Measurements from ENCODE around the gene NKD1.
A peak's percentile ranks its signal among the peaks of the same experiment; 100 is the strongest.

NKD1 gene

DNA sequence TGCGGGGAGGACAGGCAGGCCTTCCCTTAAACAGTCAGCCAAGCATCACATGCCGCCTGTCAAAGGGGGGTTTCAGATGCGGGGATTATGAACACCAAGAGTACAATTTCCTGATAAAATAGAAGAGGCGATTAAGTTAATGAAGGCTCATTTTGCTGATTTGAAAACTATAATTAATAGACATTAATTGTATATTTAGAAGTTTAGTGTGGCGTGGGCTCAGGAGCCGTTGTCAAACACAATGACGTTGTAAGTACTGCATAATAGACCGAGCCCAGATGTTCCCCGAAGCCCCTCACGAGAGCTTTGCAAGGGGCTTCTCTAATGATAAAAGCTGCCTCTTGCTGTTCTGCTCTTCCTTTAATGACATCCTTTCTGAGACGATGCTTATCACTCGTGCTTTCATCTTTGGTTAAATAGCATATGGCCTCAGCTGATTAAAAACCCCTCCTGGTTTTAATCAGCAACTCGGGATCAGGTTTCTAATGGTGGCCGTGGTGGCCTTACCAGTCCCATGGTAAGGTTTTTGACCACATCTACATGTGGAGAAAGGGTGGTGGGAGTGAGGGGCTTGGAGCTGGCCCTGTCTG is 104.7 kb downstream of the NKD1 start:
- DNase-seq = no peak

DNA sequence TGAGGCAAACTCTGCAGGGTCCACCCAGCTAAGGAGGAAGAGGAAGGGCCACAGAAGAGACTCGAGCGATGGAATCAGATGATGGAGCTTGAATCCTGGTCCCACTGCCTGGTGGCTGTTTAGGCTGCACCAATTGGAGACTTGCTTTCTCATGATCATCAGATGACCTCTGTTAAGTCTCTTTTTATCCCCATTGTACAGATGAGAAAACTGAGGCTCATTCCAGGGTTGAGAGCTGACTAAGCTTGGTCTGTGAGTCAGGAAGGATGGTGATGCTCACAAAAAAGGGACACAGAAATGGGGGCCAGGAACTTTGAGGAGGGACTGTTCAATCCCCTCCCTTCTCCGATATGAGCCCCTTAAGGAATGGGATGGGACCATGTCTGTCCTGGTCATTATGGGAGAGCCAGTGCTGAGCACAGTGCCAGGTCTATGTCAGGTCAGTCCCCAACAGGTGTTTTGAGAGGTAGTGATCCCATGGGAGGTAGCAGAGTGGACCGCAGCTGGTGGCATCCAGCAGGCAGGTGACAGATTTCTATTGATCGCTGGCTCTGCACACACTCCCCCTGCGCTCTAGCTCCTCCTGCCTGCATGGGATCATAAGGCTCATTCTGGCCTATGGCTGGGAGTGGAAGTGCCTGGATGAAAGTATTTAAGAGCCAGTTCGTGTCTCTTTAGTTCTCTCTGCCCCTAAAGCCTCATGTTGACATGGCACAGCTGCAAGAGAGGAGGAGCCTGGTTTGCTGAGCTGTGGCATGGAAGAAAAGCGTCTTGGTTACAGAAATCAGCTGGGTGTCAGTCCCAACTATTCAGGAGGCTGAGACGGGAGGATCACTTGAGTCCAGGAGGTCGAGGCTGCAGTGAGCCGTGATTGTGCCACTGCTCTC is 105.7 kb downstream of the NKD1 start:
- no peak for DNase-seq

DNA sequence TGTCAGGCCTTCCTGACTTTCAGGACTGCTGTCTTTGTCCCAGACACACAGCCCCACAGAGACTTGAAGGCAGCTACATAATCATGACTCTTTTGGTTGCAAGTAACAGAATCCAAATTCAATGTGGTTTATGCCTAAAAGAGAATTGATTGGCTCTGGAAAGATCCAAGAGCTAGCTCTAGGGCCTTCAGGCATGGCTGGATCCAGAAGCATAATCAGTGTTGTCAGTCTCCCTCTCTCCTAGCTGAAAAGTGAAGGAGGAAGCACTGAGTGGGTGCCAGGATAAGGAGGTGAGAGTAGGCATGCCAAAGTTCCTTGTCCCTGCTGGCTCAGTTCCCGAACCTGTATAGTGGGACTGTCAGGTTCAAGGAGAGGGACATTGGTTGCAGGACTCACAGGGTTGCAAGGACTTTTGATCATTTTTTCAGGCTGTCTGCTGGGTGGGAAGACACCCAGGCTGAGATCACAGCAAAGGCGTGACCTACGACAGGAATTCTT is 107.4 kb downstream of the NKD1 start:
- no peak for DNase-seq

DNA sequence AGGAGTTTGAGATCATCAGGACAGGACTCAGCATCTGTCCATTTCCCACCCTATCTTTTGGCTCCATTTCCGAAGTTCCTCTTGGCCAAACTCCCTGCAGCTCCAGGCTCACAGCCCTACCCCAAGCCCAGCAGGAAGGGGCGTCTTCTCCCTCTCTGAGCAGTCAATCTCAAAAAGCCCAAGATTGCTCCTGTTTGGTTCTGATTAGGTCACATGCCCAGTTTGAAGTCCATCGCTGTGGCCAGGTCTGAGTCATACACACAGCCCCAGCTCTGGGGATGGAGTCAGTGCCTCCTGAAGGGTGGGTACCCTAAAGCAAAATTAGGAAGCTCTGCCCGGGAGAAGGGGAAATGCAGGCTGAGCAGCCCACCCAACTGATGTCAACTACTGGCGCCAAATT is 109.0 kb downstream of the NKD1 start:
- peak in 1 of 2 donors; percentile 17 for DNase-seq

DNA sequence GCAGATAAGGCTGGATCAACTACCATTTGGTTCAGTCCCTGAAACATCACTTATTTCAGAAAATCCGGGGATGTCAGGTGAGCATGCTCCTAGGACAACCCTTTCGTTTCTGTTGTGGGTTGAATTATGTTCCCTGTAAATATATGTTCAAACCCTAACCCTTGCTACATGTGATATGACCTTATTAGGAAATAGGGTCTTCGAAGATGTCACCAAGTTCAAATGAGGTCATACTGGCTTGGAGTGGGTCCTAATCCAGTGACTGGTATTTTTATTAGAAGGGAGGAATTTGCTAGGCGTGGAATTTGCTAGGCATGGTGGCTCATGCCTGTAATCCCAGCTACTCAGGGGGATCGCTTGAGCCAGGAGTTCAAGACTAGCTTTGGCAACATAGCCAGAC is 111.6 kb downstream of the NKD1 start:
- DNase-seq = no peak

DNA sequence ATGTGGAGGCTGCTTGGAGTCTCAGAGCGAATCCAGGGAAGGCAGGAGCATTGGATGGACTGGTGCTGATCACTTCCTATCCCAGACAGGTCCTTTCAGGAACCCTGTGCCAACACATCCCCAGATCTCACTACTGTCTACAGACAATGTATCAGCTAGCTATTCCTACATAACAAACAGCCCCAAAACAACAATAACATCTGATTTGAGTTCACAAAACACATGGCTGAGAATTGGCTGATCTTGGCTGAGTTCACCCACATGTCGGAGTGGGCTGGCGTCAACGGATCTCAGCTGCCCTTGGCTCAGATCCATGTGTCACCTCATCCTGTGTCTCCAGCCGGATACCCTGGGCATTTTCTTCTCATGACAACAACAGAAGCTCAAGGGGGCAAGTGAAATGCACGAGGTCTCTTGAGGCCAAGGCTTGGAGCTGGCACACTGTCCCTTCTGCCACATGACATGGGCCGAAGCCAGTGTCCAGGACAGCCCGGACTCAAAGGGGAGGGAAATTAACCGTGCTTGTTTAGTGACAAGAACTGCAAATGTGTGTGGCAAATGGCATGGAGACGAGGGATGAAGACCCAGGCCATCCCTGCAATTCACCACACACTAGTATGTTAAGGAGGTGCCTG is 114.2 kb downstream of the NKD1 start:
- no peak for DNase-seq

DNA sequence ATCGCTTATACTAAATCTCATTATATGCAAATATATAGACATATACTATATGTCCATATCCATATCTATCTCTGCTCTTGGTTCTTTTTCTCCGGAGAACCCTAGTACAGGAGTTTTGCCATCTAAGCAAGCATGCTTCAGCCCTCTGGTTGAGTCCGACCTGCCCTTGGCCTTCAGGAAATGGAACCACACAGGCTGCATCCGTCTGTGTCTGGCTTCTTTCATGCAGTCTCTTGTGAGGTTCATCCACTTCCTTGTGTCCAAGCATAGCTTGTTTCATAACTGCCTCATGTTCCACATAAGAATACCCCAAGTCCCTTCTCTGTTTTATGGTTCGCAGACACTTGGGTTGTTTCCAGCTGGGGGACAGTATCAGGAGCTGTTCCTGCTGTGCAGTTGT is 116.1 kb downstream of the NKD1 start:
- DNase-seq = no peak

DNA sequence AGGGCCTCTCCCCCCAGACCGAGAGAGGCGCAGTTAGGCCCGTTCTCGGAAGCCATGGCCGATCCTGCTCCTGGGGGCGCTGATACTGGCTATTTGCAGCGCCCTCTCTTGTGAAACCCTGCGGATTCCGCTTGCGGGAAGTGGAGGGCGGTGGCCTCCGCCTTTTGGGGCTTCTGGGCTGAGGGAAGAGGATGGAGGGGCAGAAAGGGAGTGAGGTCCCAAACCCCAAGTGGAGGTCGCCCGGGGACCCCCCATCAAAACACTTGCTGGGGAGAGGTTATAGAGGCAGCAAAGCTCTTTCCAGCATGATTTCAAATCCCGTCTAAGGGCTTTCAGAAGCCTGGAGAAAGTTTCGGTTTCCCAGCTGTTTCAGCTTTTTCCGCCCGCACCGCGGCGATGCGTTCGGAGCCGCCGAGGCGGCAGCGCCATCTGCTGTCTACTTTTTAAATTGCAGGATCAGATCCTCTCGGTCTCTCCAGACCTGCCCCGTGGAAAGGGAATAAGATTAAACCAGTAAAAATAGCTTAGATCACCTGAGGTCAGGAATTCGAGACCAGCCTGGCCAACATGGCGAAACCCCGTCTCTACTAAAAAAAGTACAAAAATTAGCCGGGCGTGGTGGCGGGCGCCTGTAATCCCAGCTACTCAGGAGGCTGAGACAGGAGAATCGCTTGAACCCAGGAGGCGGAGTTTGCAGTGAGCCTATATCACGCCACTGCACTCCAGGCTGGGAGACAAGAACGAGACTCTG is 117.1 kb downstream of the NKD1 start:
- peak; percentile 86 for DNase-seq

DNA sequence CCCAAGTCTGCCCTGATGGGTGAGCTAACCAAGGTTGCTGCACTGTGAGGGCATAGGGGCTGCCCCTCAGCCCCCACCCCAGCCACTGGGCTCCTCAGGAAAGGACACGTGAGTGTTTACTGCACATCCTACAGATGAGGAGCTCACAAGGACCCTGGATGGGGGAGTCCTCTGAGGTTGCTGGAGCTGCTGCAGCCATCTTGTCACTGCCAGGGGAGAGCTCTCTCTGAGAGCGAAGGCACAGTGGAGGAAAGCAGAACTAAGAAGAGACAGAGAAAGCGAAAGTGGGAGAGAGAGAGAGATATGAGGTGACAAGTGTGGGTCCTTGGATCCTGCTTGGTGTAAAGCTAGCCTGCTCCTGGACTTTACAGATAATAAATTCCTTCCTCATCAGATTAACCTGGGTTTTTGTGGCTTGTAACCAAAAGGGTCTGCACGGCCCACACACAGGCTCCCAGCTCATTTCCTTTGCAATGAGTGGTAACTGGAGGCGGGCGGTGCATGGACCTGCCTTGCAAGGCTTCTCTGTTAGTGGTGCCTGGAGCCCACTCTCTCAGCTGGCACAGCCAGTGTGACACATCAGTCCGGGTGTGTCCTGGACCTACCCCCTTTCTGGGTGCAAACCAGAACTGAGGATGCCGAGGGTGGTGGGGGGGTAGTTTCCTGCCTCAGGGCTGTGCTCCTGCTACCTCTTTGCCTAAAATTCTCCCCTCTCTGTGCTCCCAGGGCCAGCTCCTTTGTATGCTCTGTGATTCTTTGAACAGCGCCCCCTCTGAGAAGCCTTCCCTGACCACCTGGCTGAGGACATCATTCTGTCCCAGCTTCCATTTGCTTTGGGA is 118.7 kb downstream of the NKD1 start:
- DNase-seq = peak; percentile 35 to 53

DNA sequence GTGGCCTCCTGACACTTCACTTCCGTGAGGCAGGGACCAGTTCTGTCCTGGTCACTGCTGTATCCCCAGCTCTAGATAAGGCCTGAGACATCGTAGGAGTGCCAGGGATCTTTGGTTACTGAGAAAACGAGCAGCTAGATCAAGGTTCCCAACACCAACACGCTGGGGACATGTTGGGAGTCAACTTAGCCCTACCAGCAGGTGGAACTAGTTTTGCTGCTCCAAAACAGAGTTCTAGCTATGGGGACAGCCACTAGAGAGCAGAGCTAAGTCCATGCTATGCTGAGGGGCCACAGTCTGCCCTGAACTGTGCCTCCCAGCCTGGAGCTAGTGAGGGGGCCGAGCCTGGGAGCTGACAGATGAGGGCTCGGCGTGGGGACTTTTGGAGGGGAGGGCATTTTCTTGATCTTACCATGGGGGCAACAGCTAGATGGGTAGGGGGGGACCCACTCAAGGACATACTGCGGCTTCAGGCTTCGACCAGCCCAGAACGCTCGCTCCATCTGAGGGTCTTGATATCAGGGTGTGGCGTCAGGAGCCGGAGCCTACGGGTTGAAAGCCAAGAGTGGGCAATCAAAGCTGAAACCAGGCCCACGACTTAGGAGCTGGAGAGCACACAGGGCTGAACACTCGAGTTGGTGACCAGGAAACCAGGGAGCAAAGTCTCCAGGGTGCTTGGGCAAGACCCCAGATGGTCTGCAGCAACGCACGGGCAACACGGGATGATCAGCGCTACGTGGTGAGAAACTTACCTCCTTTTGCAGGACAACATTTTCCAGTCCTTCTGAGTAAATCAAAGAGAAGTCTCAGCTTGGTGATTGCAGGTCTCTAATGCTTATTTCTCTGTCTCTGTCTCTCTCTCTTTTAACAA is 119.5 kb downstream of the NKD1 start:
- DNase-seq = no peak

DNA sequence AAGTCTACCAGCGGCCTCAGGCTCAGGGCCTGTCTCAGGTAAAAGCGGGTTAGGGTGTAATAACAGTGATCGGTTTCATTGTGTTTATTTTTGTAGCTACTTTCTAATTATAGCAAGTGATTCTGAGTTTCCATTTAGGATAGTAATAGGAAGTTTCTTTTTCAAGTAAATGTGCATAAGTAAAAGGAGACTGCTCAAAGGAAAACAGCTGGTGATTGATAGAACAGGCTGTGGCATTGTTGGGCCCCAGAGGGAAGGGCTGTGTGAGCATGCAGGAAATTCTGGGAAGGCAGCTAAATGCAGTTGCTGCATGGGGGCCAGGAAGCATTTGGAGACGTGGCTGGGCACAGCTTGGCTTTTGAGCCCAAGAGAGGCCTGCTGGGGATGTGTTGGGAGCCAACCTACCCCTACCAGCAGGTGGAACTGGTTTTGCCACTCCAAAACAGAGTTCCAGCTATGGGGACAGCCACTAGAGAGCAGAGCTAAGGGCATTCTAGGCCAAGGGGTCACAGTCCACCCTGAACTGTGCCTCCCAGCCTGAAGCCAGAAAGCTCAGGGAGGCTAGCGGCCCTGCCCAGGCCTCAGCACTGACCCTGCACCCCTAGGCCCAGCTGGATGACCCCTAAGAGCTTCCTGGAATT is 120.3 kb downstream of the NKD1 start:
- no peak for DNase-seq

DNA sequence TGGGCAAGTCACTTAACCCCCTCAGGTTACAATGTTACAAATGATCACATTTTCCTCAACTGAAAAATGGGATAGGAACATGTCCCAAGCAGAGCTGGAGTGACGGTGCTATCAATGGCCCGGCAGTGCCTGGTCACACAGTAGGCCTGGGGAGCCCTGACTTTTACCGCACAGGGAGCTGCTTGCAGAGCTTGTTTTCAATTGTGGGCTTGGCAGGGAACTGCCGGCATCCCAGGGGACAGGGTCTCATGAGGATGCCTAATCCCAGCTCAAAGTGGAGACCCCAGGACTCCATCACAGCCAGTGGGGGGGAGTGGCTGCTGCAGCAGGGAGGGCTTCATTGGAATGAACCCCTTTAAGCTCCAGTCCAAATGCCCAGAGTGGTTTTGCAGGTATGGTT is 121.5 kb downstream of the NKD1 start:
- DNase-seq = no peak

DNA sequence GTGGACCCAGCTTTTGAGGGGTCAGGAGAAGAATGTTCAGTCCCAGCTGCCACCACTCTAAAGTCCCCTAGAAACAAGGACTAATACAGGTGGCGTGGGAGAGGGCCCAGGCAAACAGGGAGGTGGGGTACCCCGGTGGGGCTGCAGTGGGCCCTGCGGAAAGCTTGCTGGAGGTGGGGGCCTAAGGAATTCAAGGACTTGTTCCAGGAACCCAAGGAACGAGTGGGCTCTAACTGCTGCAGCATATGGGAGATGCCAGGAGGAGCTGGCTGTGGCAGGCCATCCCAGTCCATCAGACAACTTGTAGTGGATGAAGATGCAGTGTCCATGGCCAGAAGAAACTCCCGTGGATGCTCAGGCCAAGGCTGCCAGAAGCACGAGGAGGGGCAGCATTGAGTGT is 122.3 kb downstream of the NKD1 start:
- no peak for DNase-seq

DNA sequence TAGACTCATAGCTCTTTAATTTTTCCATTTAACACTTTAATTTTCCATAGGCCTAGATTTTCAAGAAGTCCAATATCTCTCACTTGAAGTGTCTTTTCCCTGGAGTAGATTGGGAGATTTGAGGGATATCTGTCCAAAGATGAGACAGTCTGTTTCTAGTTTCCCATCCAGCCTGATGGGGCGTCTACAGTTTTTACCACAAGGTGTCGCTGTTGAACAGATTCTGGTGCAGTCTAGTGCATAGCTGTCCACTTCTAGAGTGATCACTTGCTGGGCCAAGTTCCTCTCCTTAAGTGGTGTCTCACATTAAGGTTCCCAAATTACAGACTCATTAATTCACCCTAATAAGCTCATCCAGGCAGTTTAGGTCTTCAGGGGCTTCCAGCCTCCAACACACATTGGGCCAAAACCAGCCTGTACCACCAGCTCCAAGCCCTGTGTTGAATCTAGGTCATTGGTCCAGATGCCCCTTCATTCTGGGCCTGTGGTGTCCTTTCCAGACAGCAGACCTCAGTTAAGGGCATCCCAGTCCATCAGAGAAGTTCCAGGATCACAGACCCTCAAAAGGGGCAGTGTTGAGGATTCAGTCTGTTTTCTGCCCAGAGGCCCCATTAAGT is 123.6 kb downstream of the NKD1 start:
- DNase-seq = peak; percentile 75 to 83

DNA sequence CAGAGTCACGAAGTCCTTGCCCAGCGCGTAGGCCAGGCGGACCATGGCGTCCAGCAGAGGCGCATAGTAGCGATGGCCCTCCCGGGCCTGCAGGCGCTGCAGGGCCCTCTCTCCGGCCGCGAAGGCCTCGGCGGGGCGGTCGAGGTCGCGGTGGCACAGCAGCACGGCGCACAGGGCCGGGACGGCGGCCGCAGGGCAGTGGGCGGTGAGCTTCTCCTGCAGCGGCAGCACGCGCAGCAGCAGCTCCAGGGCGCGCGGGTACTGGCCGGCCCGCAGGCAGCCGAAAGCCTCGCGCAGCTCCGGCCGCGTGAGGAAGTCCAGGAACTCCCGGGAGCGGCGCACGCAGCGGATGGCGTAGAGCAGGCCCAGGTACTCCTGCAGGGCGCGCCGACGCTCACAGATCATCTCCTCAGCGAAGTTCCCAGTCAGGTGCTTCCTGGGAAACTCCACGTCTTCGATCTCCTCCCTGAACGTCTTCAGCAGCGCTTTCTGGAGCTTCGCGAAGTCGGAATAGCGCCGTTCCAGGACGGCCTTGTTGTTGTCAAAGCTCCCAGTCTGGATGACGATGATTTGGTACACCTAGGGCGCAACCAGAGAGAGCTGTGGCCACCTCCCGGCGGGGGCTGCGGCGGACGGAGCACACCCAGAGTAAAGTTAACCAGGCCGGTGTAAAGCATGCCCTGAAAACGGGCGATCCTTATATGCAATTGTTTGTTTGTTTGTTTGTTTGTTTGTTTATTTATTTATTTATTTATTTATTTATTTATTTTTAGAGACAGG is 125.5 kb downstream of the NKD1 start:
- DNase-seq = no peak

DNA sequence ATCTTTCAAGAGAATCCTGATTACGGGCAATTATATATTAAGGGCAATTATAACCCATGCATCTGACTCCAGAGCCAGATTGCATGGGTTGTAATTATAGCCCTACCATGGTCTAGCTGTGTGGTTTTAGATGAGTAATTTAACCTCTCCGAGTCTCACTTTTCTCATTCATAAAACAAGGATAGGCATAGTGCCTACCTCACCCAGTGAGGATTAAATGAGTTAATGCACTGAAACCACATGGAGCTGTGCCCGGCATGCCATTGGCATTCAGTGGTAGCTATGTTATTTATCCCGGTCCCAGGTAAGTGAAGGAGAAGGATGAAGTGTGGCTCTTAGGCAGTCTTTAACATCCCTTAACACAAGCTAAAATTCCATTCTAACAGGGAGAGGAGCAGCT is 126.6 kb downstream of the NKD1 start:
- no peak for DNase-seq

DNA sequence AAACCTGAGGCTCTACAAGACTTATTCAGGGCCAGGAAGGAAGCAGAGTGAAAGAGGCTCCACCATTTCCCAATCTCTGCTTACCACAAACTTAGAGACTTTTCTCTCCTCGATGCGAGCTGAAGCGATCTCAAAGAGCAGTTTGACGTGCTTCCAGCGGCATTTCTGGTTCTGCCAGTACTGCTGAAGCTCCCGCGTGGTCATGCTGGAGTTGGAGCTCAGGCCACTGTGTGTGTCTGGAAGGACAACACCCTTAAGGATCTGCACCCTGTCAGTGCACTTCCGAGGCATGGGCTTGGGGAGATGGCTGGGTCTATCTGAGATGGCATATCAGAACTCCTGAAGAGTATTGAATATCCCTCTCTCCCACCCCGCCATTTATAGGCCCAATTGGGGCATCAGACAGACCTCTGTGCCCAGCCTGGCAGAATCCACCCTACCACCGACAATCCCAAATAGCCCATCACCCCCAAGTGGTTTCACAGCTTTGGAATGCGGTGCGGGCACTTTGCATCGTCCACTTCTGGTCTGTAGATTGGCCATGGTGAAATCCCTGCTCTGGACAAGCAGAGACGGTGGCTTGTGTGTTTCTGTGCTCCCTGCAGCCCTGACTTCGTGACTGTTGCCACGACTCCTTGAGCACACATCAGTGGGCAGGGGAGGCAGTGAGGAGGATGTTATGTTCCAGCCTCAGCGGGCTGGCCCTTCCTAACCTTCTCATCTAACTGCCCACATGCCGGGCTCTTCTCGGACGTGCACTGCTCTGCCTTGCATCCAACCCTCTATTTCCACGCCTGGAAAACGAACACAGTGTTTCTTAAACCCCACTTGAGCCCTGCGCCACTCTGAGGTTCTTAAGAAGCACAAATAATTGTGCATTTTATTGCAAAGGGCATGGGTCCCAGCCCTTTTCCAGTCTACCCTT is 127.8 kb downstream of the NKD1 start:
- DNase-seq = no peak

DNA sequence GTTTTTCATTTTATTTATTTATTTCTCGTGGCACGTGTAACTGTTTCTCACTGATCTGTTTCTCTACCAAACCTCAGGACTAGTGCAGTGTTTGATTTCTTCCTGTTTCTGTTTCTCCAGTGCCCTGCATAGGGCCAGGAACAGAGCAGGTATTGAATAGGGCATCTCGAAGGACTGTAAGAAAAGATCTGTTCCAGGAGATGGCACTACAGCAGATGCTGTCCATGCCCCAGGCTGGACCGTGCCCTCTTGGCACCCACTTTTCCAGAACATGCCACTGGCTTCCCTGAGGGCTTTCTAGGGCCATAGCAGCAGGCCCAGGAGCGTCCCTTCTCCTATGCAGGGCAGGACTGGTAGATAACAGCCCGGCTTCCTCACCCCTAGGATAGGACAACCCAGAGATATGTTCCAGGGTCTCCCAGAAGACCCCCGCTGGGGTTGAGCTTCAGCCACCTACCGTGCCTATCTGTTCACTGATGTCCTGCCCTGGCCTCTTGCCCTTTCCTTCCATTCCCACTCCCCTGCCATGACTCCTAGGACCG is 128.6 kb downstream of the NKD1 start:
- DNase-seq = no peak

Measured in inflammatory macrophage (primary cell).